HFF-Myc (cell line): Measurements from ENCODE around the gene CFLAR.

ENCODE experiments used
- DNase-seq: peaks from one replicate; pipeline ENCODE4 v3.0.0-alpha.2; 2011; ENCODE audit warnings: low read depth; ENCODE audit errors: extremely low read depth
- H3K4me3 ChIP-seq: replicated peaks from 2 replicates; pipeline ENCODE4 v1.5.1; 2011; ENCODE audit warnings: low read depth, mild to moderate bottlenecking, control low read depth, low read length
- TF ChIP-seq, protein P1 (sequence below): IDR thresholded peaks from 2 replicates; pipeline ENCODE4 v1.5.1; 2012; ENCODE audit warnings: mild to moderate bottlenecking, low read depth, low read length, control low read depth; ENCODE audit errors: missing control alignments

CFLAR gene

GRCh38 chr2:201154615-201155399 is 38.8 kb downstream of the CFLAR start:
- no peak for DNase-seq
- H3K4me3 ChIP-seq = no peak overlapping the region
- TF ChIP-seq, protein P1, sequence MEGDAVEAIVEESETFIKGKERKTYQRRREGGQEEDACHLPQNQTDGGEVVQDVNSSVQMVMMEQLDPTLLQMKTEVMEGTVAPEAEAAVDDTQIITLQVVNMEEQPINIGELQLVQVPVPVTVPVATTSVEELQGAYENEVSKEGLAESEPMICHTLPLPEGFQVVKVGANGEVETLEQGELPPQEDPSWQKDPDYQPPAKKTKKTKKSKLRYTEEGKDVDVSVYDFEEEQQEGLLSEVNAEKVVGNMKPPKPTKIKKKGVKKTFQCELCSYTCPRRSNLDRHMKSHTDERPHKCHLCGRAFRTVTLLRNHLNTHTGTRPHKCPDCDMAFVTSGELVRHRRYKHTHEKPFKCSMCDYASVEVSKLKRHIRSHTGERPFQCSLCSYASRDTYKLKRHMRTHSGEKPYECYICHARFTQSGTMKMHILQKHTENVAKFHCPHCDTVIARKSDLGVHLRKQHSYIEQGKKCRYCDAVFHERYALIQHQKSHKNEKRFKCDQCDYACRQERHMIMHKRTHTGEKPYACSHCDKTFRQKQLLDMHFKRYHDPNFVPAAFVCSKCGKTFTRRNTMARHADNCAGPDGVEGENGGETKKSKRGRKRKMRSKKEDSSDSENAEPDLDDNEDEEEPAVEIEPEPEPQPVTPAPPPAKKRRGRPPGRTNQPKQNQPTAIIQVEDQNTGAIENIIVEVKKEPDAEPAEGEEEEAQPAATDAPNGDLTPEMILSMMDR = no peak

DNA sequence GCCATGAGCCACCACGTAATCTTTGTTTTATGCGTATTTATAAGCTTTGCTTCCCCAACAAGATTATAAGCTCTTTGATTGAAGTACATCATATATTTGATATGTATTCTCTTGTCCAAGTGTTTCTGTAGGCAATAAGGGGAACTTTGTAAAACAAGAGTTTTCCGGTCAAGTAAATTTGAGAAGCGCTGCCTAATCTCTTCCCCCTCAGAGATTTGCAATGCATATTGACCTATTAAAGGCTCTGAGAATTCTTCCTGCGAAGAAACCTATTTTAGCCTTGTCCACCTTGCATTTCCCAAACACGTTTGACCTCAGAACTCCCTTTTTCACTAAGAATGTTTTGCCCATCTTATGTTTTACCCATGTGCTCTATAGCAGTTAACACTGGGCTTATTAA is 40.1 kb downstream of the CFLAR start:
- TF ChIP-seq, protein P1 = no peak
- no peak for DNase-seq
- H3K4me3 ChIP-seq = no peak overlapping the region

DNA sequence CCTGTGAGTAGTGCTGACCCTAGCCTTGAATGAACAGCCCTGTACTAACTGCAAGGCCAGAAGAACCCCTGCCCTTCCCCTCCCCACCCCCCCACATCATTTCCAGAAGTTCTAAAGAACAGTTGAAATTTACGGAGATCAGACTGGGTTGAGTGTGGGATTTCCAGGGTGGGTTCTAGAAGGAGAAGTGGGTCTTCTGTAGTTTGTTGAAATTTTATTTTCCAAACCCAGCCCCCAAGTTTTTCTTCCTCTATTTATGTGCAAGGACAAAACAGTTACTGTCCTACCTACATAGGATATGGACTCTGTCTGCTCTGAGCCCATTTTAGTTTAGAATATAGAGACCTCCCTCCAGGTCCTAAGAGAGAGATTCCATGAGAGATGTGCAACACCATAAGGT is 40.7 kb downstream of the CFLAR start:
- DNase-seq = no peak
- H3K4me3 ChIP-seq = no peak overlapping the region
- TF ChIP-seq, protein P1 = no peak

- DNase-seq = no peak
- H3K4me3 ChIP-seq = no peak overlapping the region
- TF ChIP-seq, protein P1 = no peak
Measured at GRCh38 chr2:201157694-201158093, 41.7 kb downstream of the CFLAR start.

DNA sequence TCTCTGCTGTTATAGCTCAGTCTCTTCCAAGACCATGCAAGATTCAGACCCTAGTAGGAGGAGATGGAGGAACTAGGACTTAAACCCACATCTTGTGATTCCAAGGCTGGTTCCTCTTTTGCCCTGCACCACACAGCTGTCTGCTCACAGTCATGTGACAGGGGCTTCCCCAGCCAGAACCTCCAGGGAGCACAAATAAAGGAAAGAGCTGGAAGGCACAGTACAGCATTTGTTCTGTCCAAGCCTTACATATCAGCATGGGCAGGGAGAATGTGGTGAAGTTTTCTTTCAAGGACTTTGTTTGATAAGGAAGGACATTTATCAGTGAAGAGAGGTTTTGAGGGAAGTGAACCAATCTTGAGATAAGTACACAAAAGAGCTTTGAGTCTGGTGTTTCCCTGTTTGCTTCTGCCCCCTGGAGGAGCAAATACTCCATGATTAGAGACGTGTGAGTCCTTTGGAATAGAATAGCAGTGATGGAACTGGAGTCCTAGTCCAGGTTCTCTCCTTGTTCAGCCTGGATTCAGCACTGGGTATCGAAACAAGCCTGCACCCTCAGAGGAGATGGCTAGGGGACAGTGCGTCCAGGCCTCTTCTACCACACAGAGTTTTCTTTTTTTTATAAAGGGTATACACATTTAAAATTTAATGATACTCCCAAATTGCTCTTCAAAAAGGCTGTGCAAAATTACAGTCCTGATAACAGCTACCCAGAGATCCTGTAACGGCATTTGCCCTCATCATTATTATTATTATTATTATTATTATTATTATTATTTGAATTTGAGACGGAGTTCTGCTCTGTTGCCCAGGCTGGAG is 42.4 kb downstream of the CFLAR start:
- DNase-seq = peak; percentile 61
- TF ChIP-seq, protein P1 = peak; percentile 73
- no peak overlapping the region for H3K4me3 ChIP-seq

DNA sequence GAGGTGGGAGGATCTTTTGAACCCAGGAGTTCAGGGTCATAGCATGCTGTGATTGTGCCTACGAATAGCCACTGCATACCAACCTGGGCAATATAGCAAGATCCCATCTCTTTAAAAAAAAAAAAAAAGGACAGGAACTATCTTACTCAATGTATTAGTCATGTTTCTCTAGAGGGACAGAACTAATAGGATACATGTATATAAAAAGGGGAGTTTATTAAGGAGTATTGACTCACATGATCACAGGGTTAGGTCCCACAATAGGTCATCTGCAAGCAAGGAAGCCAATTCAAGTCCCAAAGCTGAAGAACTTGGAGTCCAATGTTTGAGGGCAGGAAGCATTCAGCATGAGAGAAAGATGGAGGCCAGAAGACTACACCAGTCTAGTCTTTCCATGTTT is 48.2 kb downstream of the CFLAR start:
- TF ChIP-seq, protein P1 = no peak
- DNase-seq = no peak
- no peak overlapping the region for H3K4me3 ChIP-seq
